ENCODE results near the gene CNIH4. TPM values are rescaled to one million over a fixed set of nuclear protein-coding genes. Genes with fewer than 3 reads are reported as not detected.

CNIH4 gene
- total and polyA plus RNA-seq, 2 experiments from 2014 or later = 62.7 to 106 TPM

- Histone ChIP-seq H3K27ac (no peak overlapping the region), H3K4me3 (no peak overlapping the region), H4K20me1 (ENCODE audit: insufficient read depth, poor library complexity, severe bottlenecking) (no peaks in the 10 kb centered on the region), H3K27me3 (no peaks in the 10 kb centered on the region), H2AFZ (no peak overlapping the region), H3K4me1 (ENCODE audit: insufficient read depth) (no peaks in the 10 kb centered on the region), H3K79me2 (peaks cover 3% of the 10 kb centered on the region), H3K9me3 (ENCODE audit: low read depth) (no peaks in the 10 kb centered on the region), H3K36me3 (replicated peaks; ENCODE audit: insufficient read depth, low read depth) (no peaks in the 10 kb centered on the region), H3K9me2 (replicated peaks; ENCODE audit: insufficient read depth) (no peaks in the 10 kb centered on the region), H3K4me2 (no peak overlapping the region)
- WGBS (ENCODE audit: low lambda C conversion rate, missing lambda C conversion rate) = 85% methylated on average over 5 of the region's 5 CpGs
- TF ChIP-seq EZH2 (IDR thresholded peaks at IDR 0.05; ENCODE audit: borderline replicate concordance) (no peak), EZH2phosphoT487 (IDR thresholded peaks at IDR 0.05; ENCODE audit: low read depth, severe bottlenecking, unreplicated experiment) (no peak), CTCF (IDR thresholded peaks at IDR 0.05; ENCODE audit: poor library complexity) (no peak)
- no peak for DNase-seq (ENCODE audit: low spot score)
Measured at GRCh38 chr1:224390517-224390916, 33.8 kb downstream of the CNIH4 start.

- Histone ChIP-seq H3K4me3 (no peak overlapping the region), H3K4me2 (no peak overlapping the region), H3K36me3 (replicated peaks; ENCODE audit: insufficient read depth, low read depth) (no peaks in the 10 kb centered on the region), H3K9me3 (ENCODE audit: low read depth) (no peaks in the 10 kb centered on the region), H3K27ac (no peak overlapping the region), H3K79me2 (peaks cover 3% of the 10 kb centered on the region), H3K27me3 (no peaks in the 10 kb centered on the region), H3K4me1 (ENCODE audit: insufficient read depth) (no peaks in the 10 kb centered on the region), H3K9me2 (replicated peaks; ENCODE audit: insufficient read depth) (no peaks in the 10 kb centered on the region), H2AFZ (no peak overlapping the region), H4K20me1 (ENCODE audit: insufficient read depth, poor library complexity, severe bottlenecking) (no peaks in the 10 kb centered on the region)
- no peak for DNase-seq (ENCODE audit: low spot score)
- 96% methylated on average over 4 of the region's 4 CpGs for WGBS (ENCODE audit: low lambda C conversion rate, missing lambda C conversion rate)
- no peak for TF ChIP-seq EZH2phosphoT487 (IDR thresholded peaks at IDR 0.05; ENCODE audit: low read depth, severe bottlenecking, unreplicated experiment)
- TF ChIP-seq EZH2 (IDR thresholded peaks at IDR 0.05; ENCODE audit: borderline replicate concordance) = no peak
- no peak for TF ChIP-seq CTCF (IDR thresholded peaks at IDR 0.05; ENCODE audit: poor library complexity)
Measured at GRCh38 chr1:224392411-224393249, 36.0 kb downstream of the CNIH4 start.

- no peak overlapping the region for H3K4me2 ChIP-seq
- whole genome bisulfite sequencing (ENCODE audit: low lambda C conversion rate, missing lambda C conversion rate) = 94% methylated on average over 3 of the region's 3 CpGs
- no peaks in the 10 kb centered on the region for H3K36me3 ChIP-seq (replicated peaks; ENCODE audit: insufficient read depth, low read depth)
- no peak overlapping the region for H3K27ac ChIP-seq
- DNase-seq (ENCODE audit: low spot score) = no peak
- no peak overlapping the region for H3K4me3 ChIP-seq
- H3K9me2 ChIP-seq (replicated peaks; ENCODE audit: insufficient read depth) = no peaks in the 10 kb centered on the region
- H4K20me1 ChIP-seq (ENCODE audit: insufficient read depth, poor library complexity, severe bottlenecking) = no peaks in the 10 kb centered on the region
- no peaks in the 10 kb centered on the region for H3K27me3 ChIP-seq
- H3K79me2 ChIP-seq = peaks cover 3% of the 10 kb centered on the region
- H3K4me1 ChIP-seq (ENCODE audit: insufficient read depth) = no peaks in the 10 kb centered on the region
- TF ChIP-seq EZH2phosphoT487 (IDR thresholded peaks at IDR 0.05; ENCODE audit: low read depth, severe bottlenecking, unreplicated experiment) = no peak
- TF ChIP-seq EZH2 (IDR thresholded peaks at IDR 0.05; ENCODE audit: borderline replicate concordance) = no peak
- no peak for TF ChIP-seq CTCF (IDR thresholded peaks at IDR 0.05; ENCODE audit: poor library complexity)
- H3K9me3 ChIP-seq (ENCODE audit: low read depth) = no peaks in the 10 kb centered on the region
- no peak overlapping the region for H2AFZ ChIP-seq
Measured at GRCh38 chr1:224393294-224393693, 36.6 kb downstream of the CNIH4 start.

All from hepatocyte (in vitro differentiated cells).